ENCODE measurements around the gene BLTP2.
"Not testable (repeated sequence)": the region's sequence is repeated elsewhere in the genome, so short reads cannot be mapped to it uniquely, and the experiment has no call there.

BLTP2 gene

DNA sequence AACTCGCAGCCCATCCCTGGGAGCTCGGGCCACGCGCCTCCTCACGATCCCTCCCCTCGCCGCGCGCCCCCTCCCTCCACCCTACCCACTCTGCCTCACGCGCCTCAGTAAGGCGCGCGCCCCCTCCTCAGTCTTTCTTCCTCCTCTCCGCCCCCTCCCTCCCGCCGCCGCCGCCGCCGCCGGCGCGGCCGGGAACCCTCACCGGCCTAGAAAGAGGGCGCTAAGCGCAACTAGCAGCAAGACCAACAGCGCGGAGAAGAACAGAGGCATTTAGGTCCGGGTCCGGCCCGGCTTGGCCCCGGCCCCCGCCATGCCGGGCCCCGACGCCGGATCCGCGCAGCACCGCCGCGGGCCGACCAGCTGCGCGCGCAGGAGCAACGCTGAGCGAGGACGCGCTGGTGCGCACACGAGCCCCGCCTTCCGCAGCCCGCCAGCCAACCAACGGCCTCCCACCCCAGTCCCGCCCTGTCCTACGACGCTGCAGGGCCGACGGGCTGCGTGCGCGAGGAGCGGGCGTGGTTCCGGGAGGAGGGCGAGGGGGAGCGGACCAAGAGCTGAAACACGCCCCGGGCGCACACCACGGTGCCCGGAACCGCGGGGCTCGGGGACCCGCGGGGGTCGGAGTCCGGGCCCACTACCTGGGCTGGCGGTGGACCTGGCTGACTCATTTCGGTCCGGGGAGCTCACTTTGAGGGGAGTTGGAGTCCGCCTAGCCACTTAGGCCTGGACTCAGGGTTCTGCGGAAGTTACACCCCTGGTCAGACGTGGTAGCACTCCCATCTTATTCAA lies at the start of gene BLTP2:
Gene BLTP2 (minus strand): TSS at position 372 of the 789 bp plus-strand sequence. CDS start 102 bp downstream, at position 270.
- in situ Hi-C loops (cut with MboI; ENCODE audit: low sequenced_read_pairs): no loop called here

DNA sequence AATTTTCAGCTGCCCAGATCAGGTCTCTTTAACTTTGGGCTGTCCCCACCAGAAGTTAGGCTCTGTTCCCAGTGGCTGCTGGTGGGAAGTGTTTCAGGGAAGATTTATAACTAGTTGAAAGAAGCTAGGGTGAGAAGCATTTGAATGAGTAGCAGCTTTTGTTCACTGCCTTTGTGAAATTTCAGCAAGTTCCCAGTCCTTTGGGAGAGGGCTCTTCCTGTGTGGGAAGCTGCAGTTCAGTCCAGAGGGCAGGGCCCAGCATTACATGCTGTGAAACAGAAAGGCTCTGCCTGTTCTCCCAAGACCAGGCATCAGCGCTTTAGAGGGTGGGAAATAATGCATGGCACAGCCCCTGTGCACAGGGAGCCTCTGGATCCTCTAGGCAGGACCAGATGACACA lies 48.9 kb upstream of the BLTP2 start:
- in situ Hi-C loops (cut with MboI; ENCODE audit: low sequenced_read_pairs): no loop called here

DNA sequence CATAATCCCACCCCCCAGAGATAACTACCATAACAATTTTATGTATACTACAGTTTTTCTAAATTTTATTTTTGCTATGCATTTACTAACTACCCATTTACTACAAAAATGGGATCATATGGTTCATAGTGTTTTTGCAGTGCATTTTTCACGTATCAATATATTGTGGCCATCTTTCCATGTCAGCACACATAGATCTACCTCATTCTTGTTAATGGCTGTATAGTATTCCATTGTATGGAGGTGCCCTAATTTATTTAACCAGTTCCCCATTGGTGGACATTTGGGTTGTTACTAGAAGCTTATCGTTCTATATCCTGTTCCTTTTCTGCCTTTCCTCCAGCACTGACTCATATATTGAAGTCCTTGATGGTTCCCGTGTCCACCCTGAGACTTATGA lies 44.1 kb upstream of the BLTP2 start:
- in situ Hi-C loops (cut with MboI; ENCODE audit: low sequenced_read_pairs): loop anchor here (5.0 kb wide), 1 partner anchor 57 kb away; no protein-coding TSS in a partner anchor

DNA sequence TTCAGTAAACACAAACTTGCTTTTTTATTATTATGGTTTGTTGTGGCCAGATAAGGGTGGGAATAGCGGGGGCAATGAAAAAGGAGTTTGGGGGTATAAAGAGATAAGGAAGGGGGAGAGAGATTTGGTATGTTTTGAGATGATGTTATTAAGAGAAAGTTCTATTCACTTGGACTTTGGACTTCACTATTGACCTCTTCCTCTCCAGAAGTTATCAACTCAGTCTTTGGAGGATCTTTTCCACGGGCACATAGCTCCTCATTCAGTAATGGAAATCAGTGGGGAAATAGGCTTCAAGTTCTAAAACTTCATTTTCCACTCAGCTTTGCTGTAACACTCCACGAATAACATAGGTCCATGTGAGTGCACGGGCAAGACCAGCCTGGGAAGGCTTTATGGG lies 43.5 kb upstream of the BLTP2 start:
- in situ Hi-C loops (cut with MboI; ENCODE audit: low sequenced_read_pairs): loop anchor here (5.0 kb wide), 1 partner anchor 56 kb away; no protein-coding TSS in a partner anchor

DNA sequence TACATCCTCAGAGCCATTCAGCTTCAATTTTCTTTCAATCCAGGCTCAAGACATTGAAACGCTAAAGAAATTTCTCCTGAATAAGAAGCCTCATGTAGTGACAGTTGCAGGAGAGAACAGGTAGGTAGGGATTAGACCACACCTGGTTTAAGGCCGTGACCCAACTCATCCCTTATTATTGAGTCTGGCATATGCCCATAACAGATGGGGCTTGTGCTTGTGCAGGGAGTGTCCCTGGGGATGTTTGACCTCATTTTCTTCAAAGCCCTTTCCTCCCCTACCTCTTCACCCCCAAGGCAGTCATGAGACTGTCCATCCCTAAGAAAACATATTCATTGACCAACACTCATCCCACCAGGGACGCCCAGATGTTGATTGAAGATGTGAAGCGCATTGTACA lies 41.3 kb upstream of the BLTP2 start:
- in situ Hi-C loops (cut with MboI; ENCODE audit: low sequenced_read_pairs): loop anchor here (5.0 kb wide), 1 partner anchor 54 kb away; no protein-coding TSS in a partner anchor

DNA sequence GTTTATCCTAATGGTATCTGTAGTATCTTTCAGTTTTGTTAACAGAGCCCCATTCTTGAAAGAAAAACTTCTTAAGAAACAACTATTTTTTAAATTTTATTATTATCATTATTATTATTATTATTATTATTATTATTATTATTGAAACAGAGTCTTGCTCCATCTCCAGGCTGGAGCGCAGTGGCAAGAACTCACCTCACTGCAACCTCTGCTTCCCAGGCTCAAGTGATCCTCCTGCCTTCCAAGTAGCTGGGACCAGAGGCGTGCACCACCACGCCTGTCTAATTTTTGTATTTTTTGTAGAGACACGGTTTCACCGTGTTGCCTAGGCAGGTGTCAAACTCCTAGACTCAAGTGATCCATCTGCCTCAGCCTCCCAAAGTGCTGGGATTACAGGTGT lies 40.4 kb upstream of the BLTP2 start:
- in situ Hi-C loops (cut with MboI; ENCODE audit: low sequenced_read_pairs): loop anchor here (5.0 kb wide), 1 partner anchor 53 kb away; no protein-coding TSS in a partner anchor

DNA sequence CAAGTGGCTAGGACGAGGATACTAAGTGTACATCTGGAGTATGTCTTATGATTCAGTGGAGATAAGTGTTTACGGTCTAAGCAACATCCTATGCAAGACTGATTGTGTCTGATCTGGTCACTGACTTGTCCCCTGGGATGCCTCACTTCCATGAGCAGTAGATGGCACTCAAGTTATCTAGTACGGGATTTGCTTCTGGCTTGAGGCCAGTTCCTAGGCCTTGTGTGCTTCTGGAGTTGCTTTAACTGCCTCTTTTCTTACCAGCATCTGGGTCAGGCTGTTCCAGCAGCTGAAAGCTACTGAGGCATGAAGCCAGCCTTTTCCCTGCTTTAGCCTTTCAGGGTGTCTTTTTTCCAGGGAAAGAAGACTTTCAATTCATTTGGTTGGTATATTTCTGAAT lies 40.0 kb upstream of the BLTP2 start:
- in situ Hi-C loops (cut with MboI; ENCODE audit: low sequenced_read_pairs): loop anchor here (5.0 kb wide), 1 partner anchor 53 kb away; no protein-coding TSS in a partner anchor

DNA sequence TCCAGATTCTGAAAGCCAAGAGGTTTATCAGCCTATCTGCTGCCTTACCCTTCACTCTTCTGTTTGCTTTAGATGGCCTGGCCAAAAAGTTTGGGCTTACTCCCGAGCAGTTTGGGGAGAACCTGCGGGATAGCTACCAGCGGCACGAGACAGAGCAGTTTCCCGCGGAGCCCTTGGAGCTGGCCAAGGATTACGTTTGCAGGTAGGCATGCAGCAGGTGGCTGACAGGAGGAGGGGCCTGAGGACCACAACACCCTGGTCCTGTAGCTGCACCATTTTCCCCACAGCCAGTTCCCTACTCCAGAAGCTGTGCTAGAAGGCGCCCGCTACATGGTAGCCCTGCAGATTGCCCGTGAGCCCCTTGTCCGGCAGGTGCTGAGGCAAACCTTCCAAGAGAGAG lies 37.7 kb upstream of the BLTP2 start:
- in situ Hi-C loops (cut with MboI; ENCODE audit: low sequenced_read_pairs): no loop called here

DNA sequence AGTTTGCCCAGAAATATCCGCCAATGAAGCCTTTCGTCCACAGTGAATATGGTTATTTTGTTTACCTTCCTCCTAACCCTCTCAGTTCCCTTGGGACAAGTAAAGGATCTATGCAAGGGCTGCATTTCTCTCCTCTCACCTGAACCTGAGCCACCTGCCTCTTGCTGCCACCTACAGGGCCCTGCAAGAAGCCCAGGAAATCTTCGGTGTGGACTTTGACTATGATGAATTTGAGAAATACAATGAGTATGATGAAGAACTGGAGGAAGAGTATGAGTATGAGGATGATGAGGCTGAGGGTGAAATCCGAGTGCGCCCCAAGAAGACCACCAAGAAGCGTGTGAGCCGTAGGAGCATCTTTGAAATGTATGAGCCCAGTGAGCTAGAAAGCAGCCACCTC lies 31.0 kb upstream of the BLTP2 start:
- in situ Hi-C loops (cut with MboI; ENCODE audit: low sequenced_read_pairs): no loop called here

DNA sequence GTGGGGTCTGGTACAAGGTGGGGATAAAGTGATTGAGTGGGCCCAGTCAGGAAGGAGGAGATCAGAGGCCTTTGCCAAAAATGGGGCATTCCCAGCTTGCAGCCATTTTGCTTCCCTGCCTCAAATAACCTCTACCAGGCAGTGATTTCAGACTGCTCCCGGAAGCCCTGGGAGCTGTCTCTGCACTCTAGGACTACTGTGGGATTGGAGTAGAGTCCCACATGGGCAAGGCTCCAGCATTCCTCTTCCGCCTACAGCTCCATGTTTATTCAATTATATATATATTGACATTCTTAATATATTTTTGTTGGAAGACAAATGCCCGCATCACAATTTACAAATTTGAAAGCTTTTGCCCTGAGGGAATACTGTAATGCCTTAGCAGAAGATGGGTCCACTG lies 30.5 kb upstream of the BLTP2 start:
- in situ Hi-C loops (cut with MboI; ENCODE audit: low sequenced_read_pairs): no loop called here

DNA sequence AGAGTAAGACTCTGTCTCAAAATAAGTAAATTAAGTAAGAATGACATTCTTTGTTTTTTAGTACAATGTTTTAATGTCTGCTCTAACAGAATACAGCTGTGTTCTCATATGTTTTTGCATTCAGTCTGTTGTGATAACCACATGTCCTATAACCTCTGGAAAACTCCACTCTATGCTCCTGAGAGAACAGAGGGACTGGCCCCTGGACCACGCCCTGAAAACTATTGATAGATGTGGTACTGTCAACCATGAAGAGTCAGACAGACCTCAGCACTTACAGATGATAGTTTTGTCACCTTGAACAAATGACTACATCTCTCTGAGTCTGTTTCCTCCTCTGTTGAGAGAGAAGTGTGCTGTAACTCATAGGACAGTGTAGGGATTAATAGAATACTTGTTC lies 25.0 kb upstream of the BLTP2 start:
- in situ Hi-C loops (cut with MboI; ENCODE audit: low sequenced_read_pairs): no loop called here

DNA sequence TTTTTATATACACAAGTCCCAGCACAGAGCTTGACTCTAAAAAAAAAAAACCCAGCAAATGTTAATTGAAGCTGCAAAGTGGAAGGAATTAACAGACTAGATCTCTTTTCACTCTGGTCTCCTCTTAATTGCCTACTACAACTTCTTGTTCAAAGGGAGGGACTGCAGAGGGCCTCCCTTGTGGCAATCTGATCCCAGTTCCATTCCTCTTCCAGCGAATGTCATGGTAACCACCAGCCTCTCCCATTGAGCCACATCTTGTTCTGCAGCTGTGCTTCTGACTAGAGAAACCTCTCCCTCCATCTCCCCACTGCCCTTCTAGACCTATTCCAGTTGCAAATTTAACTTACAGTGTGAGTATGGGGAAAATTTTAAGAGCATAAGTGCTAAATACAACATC lies 22.9 kb upstream of the BLTP2 start:
- in situ Hi-C loops (cut with MboI; ENCODE audit: low sequenced_read_pairs): no loop called here

DNA sequence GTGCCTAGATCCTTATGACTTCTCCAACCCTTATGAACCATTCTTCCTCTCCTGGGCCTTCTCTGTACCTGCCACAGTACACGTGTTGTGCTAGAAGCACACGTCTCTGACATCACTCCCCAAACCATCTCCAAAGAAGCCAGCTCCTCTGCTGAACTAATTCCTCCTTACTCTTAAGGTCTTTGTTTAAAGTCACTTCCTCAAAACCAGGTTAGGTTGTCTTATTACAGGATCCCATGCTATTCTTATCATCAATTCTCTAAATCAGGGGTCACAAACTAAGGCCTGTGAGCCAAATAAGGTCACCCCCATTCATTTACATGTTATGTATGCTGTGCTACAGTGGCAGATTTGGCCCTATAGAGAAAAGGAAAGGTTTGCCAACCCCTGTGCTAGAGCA lies 21.0 kb upstream of the BLTP2 start:
- in situ Hi-C loops (cut with MboI; ENCODE audit: low sequenced_read_pairs): no loop called here

DNA sequence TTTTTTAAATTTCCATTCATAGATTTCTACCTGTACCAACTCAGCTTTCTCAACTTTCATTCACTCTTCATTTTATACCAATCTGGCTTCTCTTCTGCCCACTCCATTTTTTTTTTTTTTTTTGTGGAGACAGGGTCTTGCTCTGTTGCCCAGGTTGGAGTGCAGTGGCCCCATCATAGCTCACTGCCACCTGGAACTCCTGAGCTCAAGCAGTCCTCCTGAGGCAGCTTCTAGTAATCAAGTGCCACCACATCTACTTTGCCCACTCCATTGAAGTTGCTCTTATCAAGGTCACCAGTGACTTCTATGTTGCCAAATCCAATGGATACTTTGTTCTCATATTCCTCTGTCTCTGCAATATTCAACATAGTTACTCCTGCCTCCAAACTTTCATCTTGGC lies 18.8 kb upstream of the BLTP2 start:
- in situ Hi-C loops (cut with MboI; ENCODE audit: low sequenced_read_pairs): no loop called here

DNA sequence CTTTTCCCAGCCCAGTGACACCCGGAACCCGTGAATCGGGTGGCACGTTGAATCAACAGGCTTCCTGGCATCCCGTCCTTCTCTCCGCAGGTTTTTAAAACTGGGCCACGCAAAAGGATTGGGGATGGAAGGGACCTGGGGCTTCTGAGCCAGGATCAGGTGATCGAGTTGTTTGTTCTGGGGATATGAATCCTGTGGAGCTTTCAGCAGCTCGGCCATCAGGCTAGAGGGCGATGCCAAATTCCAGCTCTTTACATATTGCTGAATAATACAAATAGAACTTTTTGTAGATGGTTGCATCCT lies 17.5 kb upstream of the BLTP2 start:
- in situ Hi-C loops (cut with MboI; ENCODE audit: low sequenced_read_pairs): no loop called here

DNA sequence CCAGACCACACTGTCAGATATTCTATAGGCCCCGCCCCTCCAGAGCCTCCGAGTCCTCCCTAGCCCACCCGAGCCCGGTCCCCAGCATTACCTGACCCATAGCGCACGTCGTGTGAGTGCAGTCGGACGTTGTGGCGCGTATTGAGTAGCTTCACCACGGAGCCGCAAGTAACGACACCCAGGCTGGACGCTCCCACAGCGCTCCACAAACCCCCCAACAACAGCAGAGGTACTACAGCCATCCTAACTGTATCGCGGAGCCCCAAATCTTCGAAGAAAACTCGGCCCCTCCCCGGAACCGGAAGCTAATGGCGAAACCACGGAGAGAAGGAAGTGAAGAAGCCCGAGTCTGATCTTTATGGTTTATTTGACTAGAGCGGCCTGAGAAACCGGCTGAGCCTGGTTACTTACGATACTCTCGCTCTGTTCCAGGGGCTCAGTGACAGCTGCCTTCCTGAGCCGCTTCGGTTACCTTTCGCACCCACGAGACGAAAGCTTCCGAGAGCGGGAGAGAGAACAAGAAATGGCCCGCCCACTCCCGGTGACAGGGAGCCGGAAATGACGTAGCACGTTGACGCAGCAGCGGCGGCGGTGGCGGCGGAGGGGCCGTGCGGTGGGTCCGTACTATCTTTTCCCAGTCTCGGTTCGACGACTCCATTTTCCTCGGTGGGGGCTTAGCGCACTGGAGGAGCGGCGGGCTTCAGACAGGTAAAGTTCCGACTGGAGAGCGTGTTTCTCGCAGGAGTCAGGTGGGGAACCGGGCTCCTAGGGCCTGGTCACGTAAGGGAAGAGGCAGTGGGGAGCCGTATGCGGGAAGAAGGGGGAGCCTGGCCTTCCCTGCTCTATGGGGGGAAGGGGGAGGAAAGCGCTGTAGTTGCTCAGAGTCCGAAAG lies 16.9 kb upstream of the BLTP2 start, which contains the start of the genes SDF2 and SUPT6H:
Gene SDF2 (minus strand): TSS at position 272 of the 892 bp plus-strand sequence. CDS start 30 bp downstream, at position 242.
Gene SUPT6H (plus strand): TSS at position 571 of the 892 bp plus-strand sequence. CDS start 11,197 bp downstream, outside the sequence.
- in situ Hi-C loops (cut with MboI; ENCODE audit: low sequenced_read_pairs): no loop called here

DNA sequence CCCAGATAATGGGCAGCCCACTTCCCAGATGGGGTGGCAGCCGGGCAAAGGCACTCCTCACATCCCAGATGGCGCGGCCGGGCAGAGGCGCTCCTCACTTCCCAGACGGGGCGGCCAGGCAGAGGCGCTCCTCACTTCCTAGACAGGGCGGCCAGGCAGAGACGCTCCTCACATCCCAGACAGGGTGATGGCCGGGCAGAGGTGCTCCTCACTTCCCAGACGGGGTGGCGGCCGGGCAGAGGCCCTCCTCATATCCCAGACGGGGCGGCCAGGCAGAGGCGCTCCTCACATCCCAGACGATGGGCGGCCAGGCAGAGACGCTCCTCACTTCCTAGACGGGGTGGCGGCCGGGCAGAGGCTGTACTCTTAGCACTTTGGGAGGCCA lies 14.5 kb upstream of the BLTP2 start:
- in situ Hi-C loops (cut with MboI; ENCODE audit: low sequenced_read_pairs): not testable (repeated sequence)

DNA sequence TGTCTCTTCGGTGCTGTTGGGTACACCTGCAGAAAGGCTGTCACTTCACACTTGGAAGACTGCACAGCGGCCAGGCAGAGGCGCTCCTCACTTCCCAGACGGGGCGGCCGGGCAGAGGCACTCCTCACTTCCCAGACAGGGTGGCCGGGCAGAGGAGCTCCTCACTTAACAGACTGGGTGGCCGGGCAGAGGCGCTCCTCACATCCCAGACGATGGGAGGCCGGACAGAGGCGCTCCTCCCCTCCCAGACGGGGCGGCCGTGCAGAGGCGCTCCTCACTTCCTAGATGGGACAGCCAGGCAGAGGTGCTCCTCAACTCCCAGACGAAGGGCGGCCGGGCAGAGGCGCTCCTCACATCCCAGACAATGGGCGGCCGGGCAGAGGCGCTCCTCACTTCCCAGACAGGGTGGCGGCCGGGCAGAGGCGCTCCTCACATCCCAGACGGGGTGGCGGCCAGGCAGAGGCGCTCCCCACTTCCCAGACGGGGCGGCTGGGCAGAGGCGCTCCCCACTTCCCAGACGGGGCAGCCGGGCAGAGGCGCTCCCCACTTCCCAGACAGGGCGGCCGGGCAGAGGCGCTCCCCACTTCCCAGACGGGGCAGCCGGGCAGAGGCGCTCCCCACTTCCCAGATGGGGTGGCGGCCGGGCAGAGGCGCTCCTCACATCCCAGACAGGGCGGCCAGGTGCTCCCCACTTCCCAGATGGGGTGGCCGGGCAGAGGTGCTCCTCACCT lies 14.0 kb upstream of the BLTP2 start:
- in situ Hi-C loops (cut with MboI; ENCODE audit: low sequenced_read_pairs): not testable (repeated sequence)

DNA sequence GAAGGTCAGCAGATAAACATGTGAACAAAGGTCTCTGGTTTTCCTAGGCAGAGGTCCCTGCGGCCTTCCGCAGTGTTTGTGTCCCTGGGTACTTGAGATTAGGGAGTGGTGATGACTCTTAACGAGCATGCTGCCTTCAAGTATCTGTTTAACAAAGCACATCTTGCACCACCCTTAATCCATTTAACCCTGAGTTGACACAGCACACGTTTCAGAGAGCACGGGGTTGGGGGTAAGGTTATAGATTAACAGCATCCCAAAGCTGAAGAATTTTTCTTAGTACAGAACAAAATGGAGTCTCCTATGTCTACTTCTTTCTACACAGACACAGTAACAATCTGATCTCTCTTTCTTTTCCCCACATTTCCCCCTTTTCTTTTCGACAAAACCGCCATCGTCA lies 13.4 kb upstream of the BLTP2 start:
- in situ Hi-C loops (cut with MboI; ENCODE audit: low sequenced_read_pairs): not testable (repeated sequence)

DNA sequence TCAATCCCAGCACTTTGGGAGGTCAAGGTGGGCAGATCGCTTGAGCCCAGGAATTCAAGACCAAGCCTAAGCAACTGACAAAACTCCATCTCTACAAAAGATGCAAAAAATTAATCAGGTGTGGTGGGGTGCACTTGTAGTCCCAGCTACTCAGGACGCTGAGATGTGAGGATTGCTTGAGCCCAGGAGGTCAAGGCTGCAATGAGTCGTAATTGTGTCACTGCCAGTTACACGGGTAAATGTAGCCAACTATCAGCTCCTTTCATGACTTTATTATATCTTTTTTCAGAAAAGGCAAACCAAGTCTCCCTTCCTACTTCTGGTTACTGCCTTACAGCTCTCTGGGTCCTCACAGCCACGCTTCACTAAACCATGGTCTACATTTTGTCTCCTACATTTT lies 12.8 kb upstream of the BLTP2 start:
- in situ Hi-C loops (cut with MboI; ENCODE audit: low sequenced_read_pairs): no loop called here

DNA sequence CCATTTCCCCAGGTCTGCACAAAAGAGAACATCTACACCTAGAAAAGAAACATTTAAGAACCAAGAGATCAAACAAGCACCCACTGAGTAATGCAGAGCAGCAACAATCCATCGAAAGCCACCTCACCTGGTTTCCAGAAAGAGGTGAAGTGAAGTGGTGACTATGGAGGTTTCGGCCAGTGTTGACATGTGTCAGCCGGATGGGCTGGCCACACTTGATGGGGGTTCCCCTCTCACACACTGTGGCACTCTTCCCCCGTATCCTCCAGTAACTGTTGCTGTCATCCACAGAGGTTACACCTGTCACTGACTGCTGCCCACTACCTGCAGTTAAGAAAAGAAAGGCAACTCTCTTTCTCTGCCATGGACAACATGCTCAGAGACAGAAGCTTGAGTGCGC lies 10.2 kb upstream of the BLTP2 start:
- in situ Hi-C loops (cut with MboI; ENCODE audit: low sequenced_read_pairs): no loop called here
